A549 (cell line): ENCODE data around the gene NKAIN2. TPM values are rescaled to one million over a fixed set of nuclear protein-coding genes. Genes with fewer than 3 reads are reported as not detected.

Experiments
- ATAC-seq, 2 experiments: fragments of 200-7000 bp in 1 of 2; fragments of >200 bp in 1 of 2; cut with Nextera tagmentation in 1 of 2; cut with Tn5 transposase in 1 of 2; 3 replicates each; pipeline versions ENCODE4 v1.8.0 to v1.9.1; 2018 to 2020; ENCODE audit warnings: mild to moderate bottlenecking in 1 of 2, moderate library complexity in 1 of 2
- CTCF ChIA-PET: fragments of 300-600 bp; sonication (Branson Sonifier 250); formaldehyde crosslinking; extraction: SDS; loops from one replicate; lab custom pipeline; 2021; ENCODE audit warnings: antibody characterized with exemption, inconsistent platforms; lab: Yijun Ruan, JAX
- POLR2A ChIA-PET: fragments of 350-600 bp; formaldehyde crosslinking; extraction: SDS; loops from one replicate; lab custom pipeline; 2021; ENCODE audit warnings: antibody characterized with exemption, inconsistent platforms; lab: Yijun Ruan, JAX
- DNase-seq, 2 experiments: peaks; one replicate each; pipeline versions ENCODE4 v3.0.0 to v3.0.0-alpha.2; 2011 to 2016; ENCODE audit warnings: low read depth in 1 of 2, low spot score in 1 of 2
- FAIRE-seq: peaks from 2 replicates; lab custom pipeline; 2011; peaks lifted over from hg19 to GRCh38; lab: Jason Lieb, UNC
- H3K27ac ChIP-seq, 2 experiments: fragments of >200 bp; sonication (Bioruptor Twin); formaldehyde crosslinking; 3 replicates each; pipeline ENCODE4 v1.5.1; 2016 to 2017
- H3K4me1 ChIP-seq: fragments of >200 bp; sonication (Bioruptor Twin); formaldehyde crosslinking; 3 replicates; pipeline ENCODE4 v1.6.1; 2016
- H3K4me2 ChIP-seq: fragments of >200 bp; sonication (Bioruptor Twin); formaldehyde crosslinking; 3 replicates; pipeline ENCODE4 v1.6.1; 2016
- H3K4me3 ChIP-seq: fragments of >200 bp; sonication (Bioruptor Twin); formaldehyde crosslinking; 3 replicates; pipeline ENCODE4 v1.5.1; 2016
- H3K9me3 ChIP-seq: fragments of >200 bp; sonication (Bioruptor Twin); formaldehyde crosslinking; 3 replicates; pipeline ENCODE4 v1.6.1; 2016
- BHLHE40 ChIP-seq: IDR thresholded peaks from 2 replicates; pipeline ENCODE4 v1.6.1; 2012; ENCODE audit warnings: low read depth, low read length, inconsistent platforms
- CBX8 ChIP-seq: fragments of 200-600 bp; sonication (generic); IDR thresholded peaks from 2 replicates; pipeline ENCODE4 v1.6.1; 2016
- CEBPB ChIP-seq, 2 experiments: fragments of >200 bp in 1 of 2; sonication (Bioruptor Twin) in 1 of 2; formaldehyde crosslinking in 1 of 2; IDR thresholded peaks; 2 replicates each; pipeline ENCODE4 v1.6.1; 2012 to 2016
- CTCF ChIP-seq: fragments of >200 bp; sonication (Bioruptor Twin); formaldehyde crosslinking; IDR thresholded peaks from 3 replicates; pipeline ENCODE4 v1.5.1; 2016
- EP300 ChIP-seq, 2 experiments: fragments of >200 bp; sonication (Bioruptor Twin); formaldehyde crosslinking; IDR thresholded peaks; 2 replicates in 1 of 2; 3 replicates in 1 of 2; pipeline ENCODE4 v1.6.1; 2016 to 2017
- ESRRA ChIP-seq: fragments of 150-350 bp; IDR thresholded peaks from 2 replicates; pipeline ENCODE4 v1.6.1; 2014; ENCODE audit warnings: mild to moderate bottlenecking, low read length, borderline replicate concordance
- FOSL2 ChIP-seq, 2 experiments: fragments of 450-650 bp in 1 of 2; fragments of >200 bp in 1 of 2; sonication (Bioruptor Twin) in 1 of 2; formaldehyde crosslinking; IDR thresholded peaks; 2 replicates each; pipeline versions ENCODE4 v1.5.0 to v1.6.1; 2016 to 2020; ENCODE audit warnings: mild to moderate bottlenecking in 1 of 2, moderate library complexity in 1 of 2
- FOXS1 ChIP-seq: fragments of 250-450 bp; sonication (Bioruptor Pico); IDR thresholded peaks from 2 replicates; pipeline ENCODE4 v1.5.0; 2020; ENCODE audit warnings: mild to moderate bottlenecking, moderate library complexity
- GATA3 ChIP-seq: IDR thresholded peaks from 2 replicates; pipeline ENCODE4 v1.6.1; 2012; ENCODE audit warnings: borderline replicate concordance
- HES2 ChIP-seq: fragments of >200 bp; sonication (Bioruptor Twin); formaldehyde crosslinking; IDR thresholded peaks from 2 replicates; pipeline ENCODE4 v1.6.1; 2016
- HEYL ChIP-seq: fragments of 250-450 bp; sonication (Bioruptor Pico); IDR thresholded peaks from 2 replicates; pipeline ENCODE4 v1.8.0; 2021; ENCODE audit warnings: mild to moderate bottlenecking, moderate library complexity
- HMGXB4 ChIP-seq: fragments of 250-450 bp; sonication (Bioruptor Pico); IDR thresholded peaks from 2 replicates; pipeline ENCODE4 v1.5.0; 2021; ENCODE audit warnings: mild to moderate bottlenecking, moderate library complexity, borderline replicate concordance
- HOXA7 ChIP-seq: fragments of 250-450 bp; sonication (Bioruptor Pico); IDR thresholded peaks from 2 replicates; pipeline ENCODE4 v1.5.0; 2020; ENCODE audit warnings: mild to moderate bottlenecking, moderate library complexity
- JUN ChIP-seq, 2 experiments: fragments of >200 bp; sonication (Bioruptor Twin); formaldehyde crosslinking; IDR thresholded peaks; 2 replicates in 1 of 2; 3 replicates in 1 of 2; pipeline ENCODE4 v1.6.1; 2016 to 2017
- JUNB ChIP-seq: fragments of >200 bp; sonication (Bioruptor Twin); formaldehyde crosslinking; IDR thresholded peaks from 2 replicates; pipeline ENCODE4 v1.6.1; 2016
- MYC ChIP-seq: IDR thresholded peaks from 2 replicates; pipeline ENCODE4 v1.6.1; 2012; ENCODE audit warnings: mild to moderate bottlenecking, inconsistent platforms, low read length, improper control_type of control experiment, borderline replicate concordance
- NPAS2 ChIP-seq: fragments of 250-450 bp; sonication (Bioruptor Pico); IDR thresholded peaks from 2 replicates; pipeline ENCODE4 v1.8.0; 2022; ENCODE audit warnings: mild to moderate bottlenecking, moderate library complexity, borderline replicate concordance
- RCOR1 ChIP-seq: fragments of 150-350 bp; IDR thresholded peaks from 2 replicates; pipeline ENCODE4 v1.6.1; 2014; ENCODE audit warnings: antibody characterized with exemption, low read length, low read depth
- TP53 ChIP-seq: fragments of 250-450 bp; sonication (Bioruptor Pico); IDR thresholded peaks from 2 replicates; pipeline ENCODE4 v1.5.0; 2021; ENCODE audit warnings: mild to moderate bottlenecking, moderate library complexity
- USF2 ChIP-seq: fragments of 450-650 bp; IDR thresholded peaks from 2 replicates; pipeline ENCODE4 v1.6.1; 2014; ENCODE audit warnings: antibody characterized with exemption
- WGBS: methylation state at CpG from one replicate; pipeline ENCODE4 v1.1.6; 2017; ENCODE audit errors: missing lambda C conversion rate; 5-methylcytosine and 5-hydroxymethylcytosine counted together
- polyA plus RNA-seq, 4 experiments: library from polyadenylated mRNA; depleted of rRNA in 3 of 4; stranded (reverse); fragments of >200 nt; fragmentation: RNase III in 1 of 4; extraction: RNeasy Plus Mini Kit Qiagen cat#74134 plus additional on column Dnase treatment in 1 of 4; gene quantifications; 2 replicates in 3 of 4; 3 replicates in 1 of 4; pipeline ENCODE4 v1.2.3, GENCODE V29; 2011 to 2017

Gene NKAIN2
- polyA plus RNA-seq, 2 of the 4 experiments (the other 2 are of a cell fraction) = not detected

GRCh38 chr6:124260337-124260736 is 456.7 kb downstream of the NKAIN2 start:
- no peak overlapping the region for H3K4me2 ChIP-seq
- FAIRE-seq (no peak), DNase-seq (no peak), ATAC-seq (no peak)
- no peaks in the 10 kb centered on the region for H3K9me3 ChIP-seq
- no peak overlapping the region for H3K27ac ChIP-seq
- ChIA-PET CTCF (no interaction called here), POLR2A (no interaction called here)
- H3K4me3 ChIP-seq = no peak overlapping the region
- no peak for TF ChIP-seq MYC
- TF ChIP-seq RCOR1 = no peak
- TF ChIP-seq CBX8 = no peak
- TF ChIP-seq JUN (IDR thresholded peaks at IDR 0.05) = no peak
- no peak for TF ChIP-seq HMGXB4 (CRISPR knock-in tag)
- TF ChIP-seq FOSL2 (IDR thresholded peaks at IDR 0.05) = no peak
- no peak for TF ChIP-seq FOSL2 (CRISPR knock-in tag; IDR thresholded peaks at IDR 0.05)
- no peak for TF ChIP-seq CTCF
- TF ChIP-seq NPAS2 = no peak
- no peak for TF ChIP-seq USF2
- TF ChIP-seq HEYL (CRISPR knock-in tag) = no peak
- no peak for TF ChIP-seq BHLHE40
- 64% methylated on average over 1 of the region's 1 CpG for WGBS
- H3K4me1 ChIP-seq = no peaks in the 10 kb centered on the region

GRCh38 chr6:124269733-124270132 is 466.1 kb downstream of the NKAIN2 start:
- no peaks in the 10 kb centered on the region for H3K9me3 ChIP-seq
- TF ChIP-seq BHLHE40 (no peak), TP53 (CRISPR knock-in tag) (no peak), GATA3 (no peak), FOSL2 (IDR thresholded peaks at IDR 0.05) (no peak), FOSL2 (CRISPR knock-in tag; IDR thresholded peaks at IDR 0.05) (no peak), HES2 (no peak), NPAS2 (no peak), EP300 (IDR thresholded peaks at IDR 0.05) (no peak)
- TF ChIP-seq, all 56 proteins: peak for 0
- 65% methylated on average over 3 of the region's 3 CpGs for WGBS
- DNase-seq (no peak), ATAC-seq (no peak), FAIRE-seq (no peak)
- Histone ChIP-seq H3K4me3 (no peak overlapping the region), H3K4me1 (no peaks in the 10 kb centered on the region), H3K27ac (no peak overlapping the region), H3K4me2 (no peak overlapping the region)
- CTCF ChIA-PET = no interaction called here
- POLR2A ChIA-PET = no interaction called here

- no peak for TF ChIP-seq HMGXB4 (CRISPR knock-in tag)
- TF ChIP-seq HOXA7 (CRISPR knock-in tag) = no peak
- TF ChIP-seq MYC = no peak
- no peak for TF ChIP-seq JUNB
- TF ChIP-seq ESRRA = no peak
- no peak for TF ChIP-seq FOXS1 (CRISPR knock-in tag)
- TF ChIP-seq CEBPB (IDR thresholded peaks at IDR 0.05) = no peak
- ChIA-PET CTCF (no interaction called here), POLR2A (no interaction called here)
- DNase-seq = no peak
- Histone ChIP-seq H3K27ac (no peak overlapping the region), H3K4me1 (no peaks in the 10 kb centered on the region), H3K4me3 (no peak overlapping the region), H3K4me2 (no peak overlapping the region), H3K9me3 (no peaks in the 10 kb centered on the region)
- no peak for ATAC-seq
- no peak for FAIRE-seq
- 40% methylated on average over 1 of the region's 1 CpG for WGBS
Observed at GRCh38 chr6:124273701-124274100, 470.0 kb downstream of the NKAIN2 start.
